GM13976 (cell line): ENCODE data around the gene TPSD1.
"Not testable (repeated sequence)": the region's sequence is repeated elsewhere in the genome, so short reads cannot be mapped to it uniquely, and the experiment has no call there.

Source experiments
- DNase-seq: peaks from one replicate; pipeline ENCODE4 v3.0.0; 2012; ENCODE audit warnings: low spot score
- in situ Hi-C: fragments of 300-500 bp; cut with MboI; formaldehyde crosslinking; loops from one replicate; pipeline ENCODE4 v1.12.0; 2022; ENCODE audit warnings: low sequenced_read_pairs, mixed read lengths, inconsistent platforms; ENCODE audit not compliant: unreplicated experiment
- TF ChIP-seq, protein P1 (sequence below): IDR thresholded peaks from 2 replicates; pipeline ENCODE4 v1.5.1; 2012; ENCODE audit warnings: borderline replicate concordance, mild to moderate bottlenecking; ENCODE audit not compliant: insufficient read depth; ENCODE audit errors: extremely low read depth, missing control alignments, control extremely low read depth

The TPSD1 gene

DNA sequence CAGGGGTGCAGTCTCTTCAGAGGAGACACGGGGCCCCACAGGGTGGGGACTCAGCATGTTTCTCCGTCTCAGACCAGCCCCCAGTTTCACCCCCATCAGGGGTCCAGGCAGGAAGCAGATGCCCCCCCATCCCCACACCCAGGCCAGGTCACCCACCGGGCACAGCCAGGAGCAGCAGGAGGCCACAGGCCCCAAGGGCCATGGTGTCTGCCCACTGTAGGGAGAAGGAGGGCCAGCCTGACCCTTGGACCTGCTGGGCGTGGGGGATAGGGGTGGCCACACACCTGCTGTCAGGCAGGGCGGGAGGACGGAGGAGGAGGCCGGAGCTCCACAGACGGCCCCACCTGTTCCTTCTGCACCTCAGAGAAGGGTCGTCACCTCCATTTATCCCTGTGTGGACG lies 30.8 kb upstream of the TPSD1 start, which contains the start of gene TPSG1:
TSS of gene TPSG1 (minus strand) at position 218 of the 401 bp plus-strand sequence. CDS start at position 202, 16 bp downstream.
- in situ Hi-C loops = no loop called here
- no peak for DNase-seq
- TF ChIP-seq, protein P1, sequence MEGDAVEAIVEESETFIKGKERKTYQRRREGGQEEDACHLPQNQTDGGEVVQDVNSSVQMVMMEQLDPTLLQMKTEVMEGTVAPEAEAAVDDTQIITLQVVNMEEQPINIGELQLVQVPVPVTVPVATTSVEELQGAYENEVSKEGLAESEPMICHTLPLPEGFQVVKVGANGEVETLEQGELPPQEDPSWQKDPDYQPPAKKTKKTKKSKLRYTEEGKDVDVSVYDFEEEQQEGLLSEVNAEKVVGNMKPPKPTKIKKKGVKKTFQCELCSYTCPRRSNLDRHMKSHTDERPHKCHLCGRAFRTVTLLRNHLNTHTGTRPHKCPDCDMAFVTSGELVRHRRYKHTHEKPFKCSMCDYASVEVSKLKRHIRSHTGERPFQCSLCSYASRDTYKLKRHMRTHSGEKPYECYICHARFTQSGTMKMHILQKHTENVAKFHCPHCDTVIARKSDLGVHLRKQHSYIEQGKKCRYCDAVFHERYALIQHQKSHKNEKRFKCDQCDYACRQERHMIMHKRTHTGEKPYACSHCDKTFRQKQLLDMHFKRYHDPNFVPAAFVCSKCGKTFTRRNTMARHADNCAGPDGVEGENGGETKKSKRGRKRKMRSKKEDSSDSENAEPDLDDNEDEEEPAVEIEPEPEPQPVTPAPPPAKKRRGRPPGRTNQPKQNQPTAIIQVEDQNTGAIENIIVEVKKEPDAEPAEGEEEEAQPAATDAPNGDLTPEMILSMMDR = no peak

DNA sequence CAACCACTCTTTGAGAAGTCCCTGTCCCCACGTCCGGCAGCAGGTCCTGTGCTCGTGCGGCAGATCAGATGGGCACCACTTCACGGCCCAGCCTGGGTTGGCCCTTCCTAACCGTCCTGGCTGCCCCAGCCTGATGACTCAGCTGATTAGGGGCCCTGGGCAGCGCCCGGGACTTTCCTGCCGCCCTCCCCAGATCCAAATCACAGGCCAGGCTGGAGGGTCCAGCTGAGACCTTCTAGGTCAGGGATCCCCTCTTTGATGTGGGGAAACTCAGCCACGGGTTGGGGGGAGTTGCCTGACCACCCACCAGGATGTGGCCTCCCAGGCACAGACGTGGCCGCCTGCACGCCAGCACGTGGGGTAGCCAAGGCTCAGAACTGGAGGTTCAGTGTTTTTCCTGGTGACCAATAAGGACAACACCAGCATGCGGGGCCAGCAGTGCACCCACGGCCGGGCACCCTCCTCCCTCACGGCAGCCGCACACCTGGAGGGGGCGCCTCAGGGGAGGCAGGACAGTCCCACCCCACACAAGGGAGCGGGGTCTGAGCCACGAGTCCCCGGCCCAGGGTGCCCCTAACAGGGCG lies 30.0 kb upstream of the TPSD1 start:
- DNase-seq, in situ Hi-C loops: not testable (repeated sequence)

DNA sequence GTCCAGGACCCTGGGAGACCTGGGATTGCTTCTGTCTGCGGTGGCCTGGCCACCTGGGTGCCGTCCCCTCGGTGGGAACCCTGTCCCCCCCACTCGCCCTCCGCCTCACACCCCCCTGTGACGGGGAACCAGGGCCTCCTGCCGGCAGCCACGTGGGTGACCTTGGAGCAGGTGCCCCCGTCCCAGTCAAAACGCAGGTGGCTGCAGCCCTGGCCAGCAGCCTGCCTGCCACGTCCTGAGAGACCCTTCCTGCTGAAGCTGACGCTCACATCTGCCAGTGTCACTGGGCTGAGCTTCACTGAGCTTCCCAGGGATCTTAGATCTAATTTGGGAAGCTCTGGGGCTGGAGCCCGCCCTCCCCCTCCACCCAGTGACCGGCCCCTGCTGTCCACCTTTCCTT lies 29.2 kb upstream of the TPSD1 start:
- in situ Hi-C loops, DNase-seq: not testable (repeated sequence)

DNA sequence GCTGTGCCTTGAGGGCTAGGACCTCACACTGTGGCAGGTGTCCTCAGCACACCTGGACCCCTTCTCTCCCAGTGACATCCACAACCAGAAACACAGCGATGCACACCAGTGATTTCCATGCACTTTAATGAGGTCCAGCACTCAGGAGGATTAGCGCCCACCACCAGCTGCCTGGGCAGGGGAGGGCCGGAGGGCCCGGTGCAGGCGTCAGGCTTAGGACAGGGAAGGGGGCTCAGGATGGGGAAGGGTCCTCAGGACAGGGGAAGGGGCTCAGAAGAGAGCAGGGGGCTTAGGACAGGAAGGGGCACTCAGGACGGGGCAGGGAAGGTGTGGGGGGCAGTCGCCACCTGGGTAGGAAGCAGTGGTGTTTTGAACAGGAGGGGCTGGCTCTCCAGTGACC lies 27.6 kb upstream of the TPSD1 start:
- DNase-seq, in situ Hi-C loops: not testable (repeated sequence)

DNA sequence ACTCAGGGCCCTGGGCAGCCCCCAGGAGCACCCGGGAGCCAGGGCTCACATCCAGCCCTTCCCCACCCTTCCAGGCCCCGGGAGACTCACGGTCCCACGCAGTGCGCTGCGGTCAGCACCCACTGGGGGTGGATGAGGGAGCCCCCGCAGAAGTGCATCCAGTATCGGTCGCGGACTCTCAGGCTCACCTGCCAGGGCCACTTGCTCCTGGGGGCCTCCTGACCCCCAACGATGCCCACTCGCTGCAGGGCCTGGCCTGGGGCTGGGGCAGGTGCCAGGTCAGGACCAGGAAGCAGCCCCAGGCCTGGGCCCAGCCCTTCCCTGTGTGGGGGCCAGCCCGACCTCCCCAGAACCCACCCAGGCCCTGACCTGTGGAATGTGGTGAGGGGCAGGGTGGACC lies 26.4 kb upstream of the TPSD1 start:
- in situ Hi-C loops, DNase-seq: not testable (repeated sequence)

DNA sequence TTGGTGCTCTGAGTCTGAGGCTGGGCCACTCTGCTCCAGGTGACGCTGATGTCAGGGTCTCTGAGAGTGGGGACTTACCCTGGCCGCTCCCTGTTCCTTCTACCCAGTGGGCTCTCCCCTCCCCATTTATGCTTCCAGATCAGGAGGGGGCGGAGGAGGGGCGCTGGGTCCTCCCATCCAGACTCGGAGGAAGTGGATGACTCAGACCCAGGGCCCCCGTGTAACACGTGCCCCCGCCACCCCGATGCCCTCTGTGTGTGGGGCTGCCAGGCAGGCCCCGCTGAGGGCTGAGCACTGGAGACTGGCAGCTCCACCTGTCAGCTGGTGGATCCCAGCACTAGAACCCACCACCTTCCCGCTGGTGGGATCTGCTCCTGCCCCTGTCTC lies 25.8 kb upstream of the TPSD1 start, which contains the start of gene TPSB2:
TSS of gene TPSB2 (minus strand) at position 101 of the 387 bp plus-strand sequence. CDS start 233 bp downstream, outside the sequence.
- DNase-seq, in situ Hi-C loops: not testable (repeated sequence)

DNA sequence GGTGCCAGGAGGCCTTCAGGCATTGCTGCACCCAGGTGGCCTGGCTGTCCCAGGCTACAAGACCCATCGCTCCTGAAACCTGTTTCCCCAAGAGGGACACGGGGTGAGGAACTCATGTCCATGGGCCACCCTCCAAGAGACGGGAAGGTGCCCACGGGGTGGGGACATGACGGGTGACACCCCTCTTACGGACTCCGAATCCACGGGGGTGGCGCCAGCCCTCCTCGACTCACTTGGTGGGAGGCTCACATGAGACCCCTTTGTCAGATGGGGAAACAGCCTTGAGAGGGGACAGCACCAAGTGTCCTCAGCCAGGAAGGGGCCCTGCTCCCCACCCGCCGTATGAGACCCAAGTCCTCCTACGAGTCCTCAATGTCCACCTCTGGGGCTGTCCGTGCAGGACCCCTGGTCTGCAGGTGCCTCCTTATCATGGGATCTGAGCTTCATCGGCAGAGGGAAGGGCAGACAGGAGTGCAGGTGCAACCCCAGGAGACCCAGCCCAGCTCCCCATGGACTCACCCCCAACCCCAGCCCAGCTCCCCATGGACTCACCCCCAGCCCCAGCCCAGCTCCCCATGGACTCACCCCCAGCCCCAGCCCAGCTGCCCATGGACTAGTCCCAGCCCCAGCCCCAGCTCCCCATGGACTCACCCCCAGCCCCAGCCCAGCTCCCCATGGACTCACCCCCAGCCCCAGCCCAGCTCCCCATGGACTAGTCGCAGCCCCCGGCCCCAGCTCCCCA lies 25.2 kb upstream of the TPSD1 start:
- DNase-seq, in situ Hi-C loops: not testable (repeated sequence)

DNA sequence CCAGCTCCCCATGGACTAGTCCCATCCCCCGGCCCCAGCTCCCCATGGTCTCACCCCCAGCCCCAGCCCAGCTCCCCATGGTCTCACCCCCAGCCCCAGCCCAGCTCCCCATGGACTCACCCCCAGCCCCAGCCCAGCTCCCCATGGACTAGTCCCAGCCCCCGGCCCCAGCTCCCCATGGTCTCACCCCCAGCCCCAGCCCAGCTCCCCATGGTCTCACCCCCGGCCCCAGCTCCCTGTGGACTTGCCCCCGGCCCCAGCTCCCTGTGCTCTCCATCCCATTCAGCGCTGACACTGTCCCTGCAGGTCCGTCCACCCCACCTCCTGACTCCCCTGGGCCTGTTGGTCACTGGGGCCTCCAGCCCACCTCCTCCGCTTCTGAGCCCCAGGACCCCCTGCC lies 24.6 kb upstream of the TPSD1 start:
- DNase-seq, in situ Hi-C loops: not testable (repeated sequence)

DNA sequence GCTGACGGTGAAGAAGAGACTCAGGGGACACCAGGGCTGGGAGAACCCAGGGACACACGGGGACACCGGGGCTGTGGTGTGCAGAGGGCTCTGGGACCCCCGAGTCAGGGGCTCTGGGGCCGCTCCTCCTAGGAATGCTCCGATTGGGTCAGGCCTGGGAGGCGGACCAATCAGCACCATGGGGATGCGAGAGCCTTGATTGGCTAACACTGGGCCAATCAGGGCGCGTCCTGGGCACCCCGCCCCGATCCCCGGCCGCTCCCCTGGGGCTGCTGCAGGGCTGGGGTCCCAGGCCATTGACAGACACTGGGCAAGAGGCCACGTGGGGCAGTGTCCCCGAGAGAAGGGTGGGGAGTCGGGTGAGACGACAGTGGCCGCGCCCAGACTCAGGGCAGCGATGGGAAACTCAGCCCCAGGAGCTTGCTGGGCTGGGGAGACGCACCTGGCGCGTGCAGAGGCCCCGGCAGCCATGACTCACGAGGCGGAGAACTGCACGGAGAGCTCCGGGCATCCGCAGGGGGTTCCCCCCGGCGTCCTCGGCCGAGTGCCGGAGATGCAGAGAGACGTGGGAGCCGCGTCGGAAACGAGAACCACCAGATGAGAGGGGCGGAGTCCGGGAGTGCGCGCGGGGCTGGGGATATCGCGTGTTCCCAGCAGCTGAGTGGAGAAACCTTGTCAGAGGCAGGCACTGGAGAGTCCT lies 23.7 kb upstream of the TPSD1 start:
- DNase-seq, in situ Hi-C loops: not testable (repeated sequence)

DNA sequence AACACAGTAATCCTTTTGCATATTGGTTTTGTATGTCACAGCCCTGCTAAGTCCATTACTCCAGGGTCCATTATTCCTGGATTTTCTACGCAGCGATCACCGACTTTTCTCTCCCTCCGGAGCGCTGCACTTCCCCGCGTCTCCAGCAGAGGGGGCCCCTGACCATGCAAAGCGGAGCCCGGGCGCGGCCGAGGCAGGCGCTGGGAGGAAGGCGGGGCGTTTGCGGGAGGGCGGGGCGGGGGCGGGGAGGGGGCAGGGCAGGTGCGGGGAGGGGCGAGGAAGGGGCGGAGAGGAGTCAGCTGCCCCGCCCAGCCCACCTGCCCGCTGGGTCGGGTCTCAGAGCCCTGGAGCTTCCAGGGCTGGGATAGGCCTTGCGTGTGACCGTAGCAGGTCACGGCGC lies 19.2 kb upstream of the TPSD1 start:
- in situ Hi-C loops = not testable (repeated sequence)

DNA sequence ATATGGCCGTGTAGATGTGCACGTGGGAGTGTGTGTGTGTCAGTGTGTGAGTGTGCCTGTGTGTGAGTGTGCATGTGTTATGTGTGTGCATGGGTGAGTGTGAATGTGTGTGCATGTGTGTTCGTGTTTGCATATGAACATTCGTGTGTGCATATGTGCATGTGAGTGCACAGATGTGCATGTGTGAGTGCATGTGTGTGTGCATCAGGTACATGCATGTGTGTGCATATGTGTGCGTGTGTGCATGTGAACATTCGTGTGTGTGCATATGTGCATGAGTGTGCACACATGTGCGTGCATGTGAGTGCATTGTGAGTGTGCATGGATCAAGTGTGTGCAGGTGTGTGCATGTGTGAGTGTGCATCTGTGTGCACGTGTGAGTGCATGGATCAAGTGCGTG lies 17.9 kb upstream of the TPSD1 start:
- in situ Hi-C loops = no loop called here
- no peak for DNase-seq
- TF ChIP-seq, protein P1 = no peak

More for the DNA sequence above, 19.2 kb upstream of the TPSD1 start:
- not testable (repeated sequence) for DNase-seq

DNA sequence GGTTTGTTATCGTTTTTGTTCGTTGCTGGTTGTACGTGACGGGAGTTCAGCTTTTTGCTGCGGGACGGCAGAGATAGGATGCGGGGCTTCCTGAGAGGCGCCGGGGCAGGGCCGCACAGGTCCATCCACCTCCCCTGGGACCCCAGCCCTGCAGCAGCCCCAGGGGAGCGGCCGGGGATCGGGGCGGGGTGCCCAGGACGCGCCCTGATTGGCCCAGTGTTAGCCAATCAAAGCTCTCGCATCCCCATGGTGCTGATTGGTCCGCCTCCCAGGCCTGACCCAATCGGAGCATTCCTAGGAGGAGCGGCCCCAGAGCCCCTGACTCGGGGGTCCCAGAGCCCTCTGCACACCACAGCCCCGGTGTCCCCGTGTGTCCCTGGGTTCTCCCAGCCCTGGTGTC lies 17.0 kb upstream of the TPSD1 start:
- in situ Hi-C loops, DNase-seq: not testable (repeated sequence)

DNA sequence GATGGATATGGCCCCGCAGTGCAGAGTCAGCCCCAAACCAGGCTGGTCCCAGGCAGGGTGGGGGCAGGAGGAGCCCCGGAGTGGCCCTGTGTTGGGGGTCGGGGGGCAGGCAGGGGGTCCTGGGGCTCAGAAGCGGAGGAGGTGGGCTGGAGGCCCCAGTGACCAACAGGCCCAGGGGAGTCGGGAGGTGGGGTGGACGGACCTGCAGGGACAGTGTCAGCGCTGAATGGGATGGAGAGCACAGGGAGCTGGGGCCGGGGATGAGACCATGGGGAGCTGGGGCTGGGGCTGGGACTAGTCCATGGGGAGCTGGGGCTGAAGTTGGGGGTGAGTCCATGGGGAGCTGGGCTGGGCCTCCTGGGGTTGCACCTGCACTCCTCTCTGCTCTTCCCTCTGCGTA lies 16.3 kb upstream of the TPSD1 start:
- in situ Hi-C loops, DNase-seq: not testable (repeated sequence)

DNA sequence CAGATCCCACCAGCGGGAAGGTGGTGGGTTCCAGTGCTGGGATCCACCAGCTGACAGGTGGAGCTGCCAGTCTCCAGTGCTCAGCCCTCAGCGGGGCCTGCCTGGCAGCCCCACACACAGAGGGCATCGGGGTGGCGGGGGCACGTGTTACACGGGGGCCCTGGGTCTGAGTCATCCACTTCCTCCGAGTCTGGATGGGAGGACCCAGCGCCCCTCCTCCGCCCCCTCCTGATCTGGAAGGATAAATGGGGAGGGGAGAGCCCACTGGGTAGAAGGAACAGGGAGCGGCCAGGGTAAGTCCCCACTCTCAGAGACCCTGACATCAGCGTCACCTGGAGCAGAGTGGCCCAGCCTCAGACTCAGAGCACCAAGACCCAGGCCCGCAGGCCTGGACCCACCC lies 15.4 kb upstream of the TPSD1 start, which contains the start of gene TPSAB1:
TSS of gene TPSAB1 (plus strand) at position 270 of the 400 bp plus-strand sequence. CDS start 234 bp downstream, outside the sequence.
- DNase-seq, in situ Hi-C loops: not testable (repeated sequence)

DNA sequence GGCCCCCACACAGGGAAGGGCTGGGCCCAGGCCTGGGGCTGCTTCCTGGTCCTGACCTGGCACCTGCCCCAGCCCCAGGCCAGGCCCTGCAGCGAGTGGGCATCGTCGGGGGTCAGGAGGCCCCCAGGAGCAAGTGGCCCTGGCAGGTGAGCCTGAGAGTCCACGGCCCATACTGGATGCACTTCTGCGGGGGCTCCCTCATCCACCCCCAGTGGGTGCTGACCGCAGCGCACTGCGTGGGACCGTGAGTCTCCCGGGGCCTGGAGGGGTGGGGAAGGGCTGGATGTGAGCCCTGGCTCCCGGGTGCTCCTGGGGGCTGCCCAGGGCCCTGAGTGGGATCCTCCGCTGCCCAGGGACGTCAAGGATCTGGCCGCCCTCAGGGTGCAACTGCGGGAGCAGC lies 14.8 kb upstream of the TPSD1 start:
- DNase-seq, in situ Hi-C loops: not testable (repeated sequence)

DNA sequence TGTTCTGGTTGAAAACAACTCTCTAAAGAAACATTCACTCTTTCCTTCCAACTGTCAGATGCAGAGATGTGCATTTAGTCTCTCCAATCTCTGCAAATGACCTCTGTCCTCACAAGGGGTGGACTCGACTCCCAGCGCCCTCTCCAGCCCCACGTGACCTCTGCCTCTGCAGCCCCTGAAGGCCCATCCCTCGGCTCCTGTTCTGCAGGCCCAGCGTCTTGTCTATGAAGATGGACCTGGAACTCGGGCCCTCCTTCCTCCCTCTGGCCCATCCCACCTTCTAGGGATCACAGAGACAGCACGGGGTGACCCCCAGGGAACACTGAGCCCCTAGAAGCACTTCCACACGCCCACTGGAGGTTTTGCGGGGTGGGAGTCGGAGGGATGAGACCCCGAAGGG lies 12.5 kb upstream of the TPSD1 start:
- DNase-seq, in situ Hi-C loops: not testable (repeated sequence)
